ENCODE data around the gene OR2C3. TPM values are rescaled to one million over a fixed set of nuclear protein-coding genes. Genes with fewer than 3 reads are reported as not detected.

Gene OR2C3
- total and polyA plus RNA-seq, 2 of the 13 experiments (the other 11 are each of a cell fraction or from before 2014, with no cell fraction given) = not detected

DNA sequence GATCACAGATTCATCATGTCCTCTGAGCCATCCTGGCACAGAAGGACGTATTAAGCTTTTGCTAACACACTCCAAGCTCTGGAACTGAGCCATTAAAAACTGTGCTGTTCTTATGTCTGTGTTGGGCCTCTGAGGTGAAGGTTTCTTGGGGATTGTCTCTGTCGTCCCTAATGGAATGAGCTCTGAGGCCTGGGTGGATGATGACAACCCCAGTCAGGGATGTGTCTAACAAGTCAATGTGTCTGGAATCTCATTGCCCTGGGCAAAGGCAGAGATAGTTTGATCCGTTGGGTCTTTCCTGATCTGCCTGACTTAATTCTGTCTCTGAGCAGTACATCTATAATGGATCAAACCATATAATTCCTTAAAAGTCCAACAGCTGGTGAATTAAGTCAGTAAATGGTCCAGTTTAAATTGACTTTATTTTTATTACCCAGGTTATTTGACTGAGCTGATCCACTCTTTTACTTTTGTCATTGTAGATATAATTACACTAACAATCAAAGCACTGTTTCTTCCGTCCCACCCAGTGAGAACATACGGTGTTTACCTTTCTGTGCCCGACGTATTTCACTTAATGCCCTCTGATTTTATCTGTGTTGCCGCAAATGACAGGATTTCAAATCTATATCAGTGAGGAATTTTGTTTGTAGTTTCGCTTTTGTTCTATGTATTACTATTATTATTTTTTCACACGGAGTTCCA lies 39.5 kb downstream of the OR2C3 start:
- ChIA-PET POLR2A (no interaction called here), CTCF (ENCODE audit: low intra/inter-chr PET ratio, low total read pairs) (no interaction called here)
- DNase-seq (ENCODE audit: low spot score) (no peak), ATAC-seq (no peak), FAIRE-seq (no peak)
- no TSS peak for BruUV-seq (replicated peaks)
- H4K20me1 ChIP-seq (ENCODE audit: insufficient read depth, low read length) = no peaks in the 10 kb centered on the region
- no peak overlapping the region for H3K27ac ChIP-seq (ENCODE audit: extremely low read length, insufficient read depth, low read length)
- no peak overlapping the region for H3K9ac ChIP-seq (ENCODE audit: insufficient read depth, low read depth, low read length)
- no peak overlapping the region for H2AFZ ChIP-seq (ENCODE audit: low read length)
- no peaks in the 10 kb centered on the region for H3K79me2 ChIP-seq (ENCODE audit: insufficient read depth, low read length)
- H3K27me3 ChIP-seq (ENCODE audit: control insufficient read depth in 1 of 2, insufficient read depth in 2 of 2, low read length in 2 of 2) = 0 out of 5 replicates have a peak, but pooled peaks cover 0 to 3% of the 10 kb centered on the region in 2 experiments
- H3K4me1 ChIP-seq (ENCODE audit: insufficient read depth, low read length) = no peaks in the 10 kb centered on the region
- no peaks in the 10 kb centered on the region for H3K36me3 ChIP-seq (replicated peaks in 1 of 2; ENCODE audit: control insufficient read depth in 1 of 2, insufficient read depth in 2 of 2, low read length in 2 of 2)
- H3K9me3 ChIP-seq (ENCODE audit: low read length) = no peaks in the 10 kb centered on the region
- no peak overlapping the region for H3K4me3 ChIP-seq (replicated peaks in 1 of 3; ENCODE audit: insufficient read depth in 1 of 3, low read depth in 2 of 3, low read length in 3 of 3)
- in situ Hi-C loops (cut with HindIII; ENCODE audit: extremely low pct_ligation_motif_present, low pct_unique_long_range_greater_than_20kb) (no loop called here), intact Hi-C loops (cut with micrococcal nuclease; ENCODE audit: unreplicated experiment) (no loop called here)
- 15% methylated on average over 9 of the region's 10 CpGs for WGBS (ENCODE audit: low lambda C conversion rate)
- no peak overlapping the region for H3K4me2 ChIP-seq (ENCODE audit: low read depth, low read length)
- no peak for TF ChIP-seq ZNF224 (CRISPR knock-in tag; IDR thresholded peaks at IDR 0.05)
- TF ChIP-seq RAD21 (CRISPR knock-in tag; IDR thresholded peaks at IDR 0.05) = no peak
- TF ChIP-seq GABPA (IDR thresholded peaks at IDR 0.05; ENCODE audit: low read depth, low read length) = no peak
- no peak for TF ChIP-seq GABPA (CRISPR knock-in tag; IDR thresholded peaks at IDR 0.05; ENCODE audit: low read depth)
- no peak for TF ChIP-seq ELF4 (CRISPR knock-in tag; IDR thresholded peaks at IDR 0.05; ENCODE audit: borderline replicate concordance)
- no peak for TF ChIP-seq SP1 (IDR thresholded peaks at IDR 0.05)
- no peak for TF ChIP-seq SP1 (CRISPR knock-in tag; IDR thresholded peaks at IDR 0.05)
- TF ChIP-seq, protein P1, sequence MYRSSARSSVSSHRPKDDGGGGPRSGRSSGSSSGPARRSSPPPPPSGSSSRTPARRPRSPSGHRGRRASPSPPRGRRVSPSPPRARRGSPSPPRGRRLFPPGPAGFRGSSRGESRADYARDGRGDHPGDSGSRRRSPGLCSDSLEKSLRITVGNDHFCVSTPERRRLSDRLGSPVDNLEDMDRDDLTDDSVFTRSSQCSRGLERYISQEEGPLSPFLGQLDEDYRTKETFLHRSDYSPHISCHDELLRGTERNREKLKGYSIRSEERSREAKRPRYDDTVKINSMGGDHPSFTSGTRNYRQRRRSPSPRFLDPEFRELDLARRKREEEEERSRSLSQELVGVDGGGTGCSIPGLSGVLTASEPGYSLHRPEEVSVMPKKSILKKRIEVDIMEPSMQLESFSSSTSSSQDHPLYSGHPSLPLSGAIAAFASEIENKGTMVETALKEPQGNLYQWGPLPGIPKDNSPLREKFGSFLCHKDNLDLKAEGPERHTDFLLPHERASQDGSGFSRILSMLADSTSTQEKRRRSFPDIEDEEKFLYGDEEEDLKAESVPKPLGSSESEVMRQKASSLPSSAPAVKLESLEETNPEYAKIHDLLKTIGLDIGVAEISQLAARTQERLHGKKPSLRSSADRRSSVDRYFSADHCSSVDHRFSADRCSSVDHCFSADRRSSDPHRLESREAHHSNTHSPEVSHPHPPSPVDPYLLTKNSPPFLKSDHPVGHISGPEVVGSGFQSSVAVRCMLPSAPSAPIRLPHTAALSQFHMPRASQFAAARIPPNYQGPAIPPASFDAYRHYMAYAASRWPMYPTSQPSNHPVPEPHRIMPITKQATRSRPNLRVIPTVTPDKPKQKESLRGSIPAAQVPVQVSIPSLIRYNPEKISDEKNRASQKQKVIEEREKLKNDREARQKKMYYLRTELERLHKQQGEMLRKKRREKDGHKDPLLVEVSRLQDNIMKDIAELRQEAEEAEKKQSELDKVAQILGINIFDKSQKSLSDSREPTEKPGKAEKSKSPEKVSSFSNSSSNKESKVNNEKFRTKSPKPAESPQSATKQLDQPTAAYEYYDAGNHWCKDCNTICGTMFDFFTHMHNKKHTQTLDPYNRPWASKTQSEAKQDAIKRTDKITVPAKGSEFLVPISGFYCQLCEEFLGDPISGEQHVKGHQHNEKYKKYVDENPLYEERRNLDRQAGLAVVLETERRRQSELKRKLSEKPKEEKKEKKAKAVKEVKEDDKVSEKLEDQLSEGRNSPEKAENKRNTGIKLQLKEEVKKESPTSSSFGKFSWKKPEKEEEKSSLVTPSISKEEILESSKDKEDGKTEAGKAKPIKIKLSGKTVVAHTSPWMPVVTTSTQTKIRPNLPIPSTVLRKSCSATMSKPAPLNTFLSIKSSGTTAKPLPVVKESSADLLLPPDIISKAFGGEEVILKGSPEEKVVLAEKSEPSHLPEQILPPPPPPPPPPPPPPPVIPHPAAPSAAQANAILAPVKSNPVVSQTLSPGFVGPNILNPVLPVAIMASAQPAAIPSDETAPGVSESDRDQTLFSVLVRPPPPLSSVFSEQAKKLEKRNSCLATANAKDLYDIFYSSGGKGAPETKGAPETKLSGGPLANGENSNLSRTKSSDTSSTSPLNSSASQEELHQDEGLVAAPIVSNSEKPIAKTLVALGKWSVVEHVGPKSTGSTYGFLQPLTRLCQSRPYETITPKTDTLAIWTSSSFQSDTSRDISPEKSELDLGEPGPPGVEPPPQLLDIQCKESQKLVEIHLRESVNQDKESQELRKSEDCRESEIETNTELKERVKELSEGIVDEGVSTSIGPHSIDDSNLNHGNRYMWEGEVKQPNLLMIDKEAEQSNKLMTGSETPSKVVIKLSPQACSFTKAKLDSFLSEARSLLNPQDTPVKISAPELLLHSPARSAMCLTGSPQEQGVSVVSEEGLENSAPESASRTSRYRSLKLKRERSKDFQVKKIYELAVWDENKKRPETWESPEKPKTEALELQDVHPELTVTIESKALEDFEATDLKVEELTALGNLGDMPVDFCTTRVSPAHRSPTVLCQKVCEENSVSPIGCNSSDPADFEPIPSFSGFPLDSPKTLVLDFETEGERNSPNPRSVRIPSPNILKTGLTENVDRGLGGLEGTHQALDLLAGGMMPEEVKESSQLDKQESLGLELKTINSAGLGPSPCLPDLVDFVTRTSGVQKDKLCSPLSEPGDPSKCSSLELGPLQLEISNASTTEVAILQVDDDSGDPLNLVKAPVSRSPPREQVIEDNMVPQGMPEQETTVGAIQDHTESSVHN (CRISPR knock-in tag; IDR thresholded peaks at IDR 0.05) = no peak
- no peak for TF ChIP-seq ZBTB42 (CRISPR knock-in tag; IDR thresholded peaks at IDR 0.05)
- TF ChIP-seq, protein P2, sequence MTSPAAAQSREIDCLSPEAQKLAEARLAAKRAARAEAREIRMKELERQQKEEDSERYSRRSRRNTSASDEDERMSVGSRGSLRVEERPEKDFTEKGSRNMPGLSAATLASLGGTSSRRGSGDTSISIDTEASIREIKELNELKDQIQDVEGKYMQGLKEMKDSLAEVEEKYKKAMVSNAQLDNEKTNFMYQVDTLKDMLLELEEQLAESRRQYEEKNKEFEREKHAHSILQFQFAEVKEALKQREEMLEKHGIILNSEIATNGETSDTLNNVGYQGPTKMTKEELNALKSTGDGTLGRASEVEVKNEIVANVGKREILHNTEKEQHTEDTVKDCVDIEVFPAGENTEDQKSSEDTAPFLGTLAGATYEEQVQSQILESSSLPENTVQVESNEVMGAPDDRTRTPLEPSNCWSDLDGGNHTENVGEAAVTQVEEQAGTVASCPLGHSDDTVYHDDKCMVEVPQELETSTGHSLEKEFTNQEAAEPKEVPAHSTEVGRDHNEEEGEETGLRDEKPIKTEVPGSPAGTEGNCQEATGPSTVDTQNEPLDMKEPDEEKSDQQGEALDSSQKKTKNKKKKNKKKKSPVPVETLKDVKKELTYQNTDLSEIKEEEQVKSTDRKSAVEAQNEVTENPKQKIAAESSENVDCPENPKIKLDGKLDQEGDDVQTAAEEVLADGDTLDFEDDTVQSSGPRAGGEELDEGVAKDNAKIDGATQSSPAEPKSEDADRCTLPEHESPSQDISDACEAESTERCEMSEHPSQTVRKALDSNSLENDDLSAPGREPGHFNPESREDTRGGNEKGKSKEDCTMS (CRISPR knock-in tag; conservative IDR thresholded peaks at IDR 0.05) = no peak
- TF ChIP-seq HDAC1 (CRISPR knock-in tag; IDR thresholded peaks at IDR 0.05) = no peak

All from HepG2 (cell line).